B cell (primary cell): Measurements from ENCODE around the gene BMPR1A. TPM values are rescaled to one million over a fixed set of nuclear protein-coding genes. Genes with fewer than 3 reads are reported as not detected.

ENCODE experiments used
- ATAC-seq: fragments of 200-7000 bp; cut with Tn5 transposase; one replicate; pipeline ENCODE4 v1.10.0; 2021; ENCODE audit warnings: low read depth, mild to moderate bottlenecking, moderate number of reproducible peaks, moderate library complexity
- CTCF ChIA-PET: fragments of 350-600 bp; sonication (Branson Sonifier 250); formaldehyde crosslinking; loops from one replicate; lab custom pipeline; 2021; ENCODE audit warnings: antibody characterized with exemption, inconsistent platforms; lab: Charles Lee
- POLR2A ChIA-PET: fragments of 350-600 bp; sonication (Branson Sonifier 250); formaldehyde crosslinking; loops from one replicate; lab custom pipeline; 2021; ENCODE audit warnings: antibody characterized with exemption; lab: Charles Lee
- DNase-seq: peaks from one replicate; pipeline ENCODE4 v3.0.0; 2013
- H2AFZ ChIP-seq: 2 replicates; pipeline ENCODE4 v1.6.1; 2012; ENCODE audit warnings: mild to moderate bottlenecking, low read depth, low read length; ENCODE audit not compliant: insufficient read depth, poor library complexity, severe bottlenecking
- H3K27ac ChIP-seq, 2 donors: 1 replicate in 1 of 2; 2 replicates in 1 of 2; pipeline ENCODE4 v1.5.1; 2012 to 2013; ENCODE audit warnings: low read length in 2 of 2, mild to moderate bottlenecking in 2 of 2, moderate library complexity in 1 of 2
- H3K27me3 ChIP-seq, 4 experiments: fragments of 200-600 bp in 1 of 4; sonication (generic) in 1 of 4; replicated peaks in 1 of 4; 1 replicate in 2 of 4; 2 replicates in 2 of 4; pipeline versions ENCODE4 v1.6.1 to v1.7.0; 2013 to 2016; ENCODE audit warnings: low read length in 3 of 4, mild to moderate bottlenecking in 2 of 4, mixed read lengths in 1 of 4, moderate library complexity in 1 of 4; ENCODE audit not compliant: insufficient read depth in 4 of 4, control insufficient read depth in 3 of 4; ENCODE audit errors: control extremely low read depth in 1 of 4
- H3K36me3 ChIP-seq, 2 experiments: replicated peaks in 1 of 2; 1 replicate in 1 of 2; 2 replicates in 1 of 2; pipeline versions ENCODE4 v1.6.1 to v1.7.1; 2013; ENCODE audit warnings: low read length in 1 of 2; ENCODE audit not compliant: insufficient read depth in 2 of 2, control insufficient read depth in 1 of 2; ENCODE audit errors: control extremely low read depth in 1 of 2, extremely low read depth in 1 of 2
- H3K4me1 ChIP-seq, 2 donors: fragments of 200-600 bp in 1 of 2; sonication (generic) in 1 of 2; 1 replicate in 1 of 2; 2 replicates in 1 of 2; pipeline versions ENCODE4 v1.5.1 to v1.6.1; 2013 to 2017; ENCODE audit warnings: low read length in 2 of 2; ENCODE audit not compliant: control insufficient read depth in 2 of 2, insufficient read depth in 2 of 2
- H3K4me2 ChIP-seq: replicated peaks from 2 replicates; pipeline ENCODE3; 2012; ENCODE audit warnings: mild to moderate bottlenecking, low read depth, low read length; ENCODE audit not compliant: poor library complexity, severe bottlenecking
- H3K4me3 ChIP-seq, 5 experiments: fragments of 200-600 bp in 1 of 5; sonication (generic) in 1 of 5; 1 replicate in 3 of 5; 2 replicates in 2 of 5; pipeline versions ENCODE4 v1.5.1 to v1.7.0; 2011 to 2016; ENCODE audit warnings: low read length in 4 of 5, mild to moderate bottlenecking in 4 of 5, low read depth in 2 of 5, control low read depth in 1 of 5, moderate library complexity in 1 of 5; ENCODE audit not compliant: insufficient read depth in 1 of 5; ENCODE audit errors: control extremely low read depth in 1 of 5, extremely low read depth in 1 of 5
- H3K79me2 ChIP-seq: fragments of 200-600 bp; sonication (generic); one replicate; pipeline ENCODE4 v1.6.0; 2016; ENCODE audit warnings: low read length; ENCODE audit not compliant: control insufficient read depth, insufficient read depth
- H3K9ac ChIP-seq: fragments of 200-600 bp; sonication (generic); 2 replicates; pipeline ENCODE4 v1.6.1; 2017; ENCODE audit warnings: mild to moderate bottlenecking, low read length, moderate library complexity
- H3K9me3 ChIP-seq, 3 donors: one replicate each; pipeline versions ENCODE4 v1.6.1 to v1.7.1; 2013; ENCODE audit warnings: low read length in 2 of 3; ENCODE audit not compliant: control insufficient read depth in 2 of 3, insufficient read depth in 1 of 3; ENCODE audit errors: control extremely low read depth in 1 of 3
- H4K20me1 ChIP-seq: 2 replicates; pipeline ENCODE4 v1.6.0; 2012; ENCODE audit warnings: mild to moderate bottlenecking, low read length; ENCODE audit not compliant: insufficient read depth, control insufficient read depth, poor library complexity, severe bottlenecking
- H3K27ac Mint-ChIP-seq: one replicate; pipeline ENCODE4 v1.8.0; 2021; ENCODE audit warnings: mixed read lengths
- H3K27me3 Mint-ChIP-seq: one replicate; pipeline ENCODE4 v1.8.0; 2021; ENCODE audit warnings: mixed read lengths
- H3K4me1 Mint-ChIP-seq: one replicate; pipeline ENCODE4 v1.8.0; 2021; ENCODE audit warnings: mixed read lengths
- H3K4me3 Mint-ChIP-seq: one replicate; pipeline ENCODE4 v1.8.0; 2021; ENCODE audit warnings: mixed read lengths
- H3K9me3 Mint-ChIP-seq: one replicate; pipeline ENCODE4 v1.8.0; 2022; ENCODE audit warnings: mixed read lengths; ENCODE audit not compliant: insufficient read depth
- CTCF ChIP-seq: fragments of 200-600 bp; IDR thresholded peaks from one replicate; pipeline ENCODE4 v1.8.0; 2022; ENCODE audit warnings: antibody characterized with exemption, mild to moderate bottlenecking
- EZH2 ChIP-seq: IDR thresholded peaks from 2 replicates; pipeline ENCODE4 v1.6.1; 2012; ENCODE audit warnings: borderline replicate concordance, low read depth, mild to moderate bottlenecking, moderate library complexity, low read length; ENCODE audit not compliant: insufficient read depth, poor library complexity, severe bottlenecking
- WGBS: methylation state at CpG from one replicate; pipeline ENCODE4 v1.1.5; 2013; ENCODE audit warnings: missing lambda C conversion rate; ENCODE audit not compliant: insufficient coverage; 5-methylcytosine and 5-hydroxymethylcytosine counted together
- intact Hi-C: fragments of 100-400 bp; cut with micrococcal nuclease; formaldehyde crosslinking; loops from one replicate; pipeline ENCODE4 v1.10.0; 2022
- polyA plus RNA-seq: library from polyadenylated mRNA; depleted of rRNA; stranded (reverse); fragments of >200 nt; gene quantifications from 2 replicates; pipeline ENCODE4 v1.2.3, GENCODE V29; 2012
- total RNA-seq, 2 donors: library from RNA; stranded (reverse); fragments of 120-200 nt in 1 of 2; gene quantifications; 1 replicate in 1 of 2; 2 replicates in 1 of 2; pipeline versions ENCODE4 v1.2.3 to v1.2.4, GENCODE V29; 2013 to 2022

Gene BMPR1A
- total and polyA plus RNA-seq, 2 donors (not counting 1 experiment from before 2014, with no cell fraction given), result 1.9 to 15.1 TPM

- H3K36me3 ChIP-seq, result no peaks in the 10 kb centered on the region
- H3K79me2 ChIP-seq, result no peaks in the 10 kb centered on the region
- no peak for DNase-seq
- TF ChIP-seq CTCF (no peak), EZH2 (no peak)
- peaks cover 4% of the 10 kb centered on the region for H3K9me3 Mint-ChIP-seq
- no peaks in the 10 kb centered on the region for H4K20me1 ChIP-seq
- no peak overlapping the region for H2AFZ ChIP-seq
- no peaks in the 10 kb centered on the region for H3K27me3 ChIP-seq
- H3K27ac ChIP-seq, result no peak overlapping the region
- H3K4me1 Mint-ChIP-seq, result no peaks in the 10 kb centered on the region
- H3K9ac ChIP-seq, result no peak overlapping the region
- intact Hi-C loops, result no loop called here
- ChIA-PET POLR2A (no interaction called here), CTCF (no interaction called here)
- ATAC-seq, result no peak
- H3K4me2 ChIP-seq, result no peak overlapping the region
- H3K9me3 ChIP-seq, result peaks cover 0 to 3% (median 0%) of the 10 kb centered on the region in 3 donors
- no peaks in the 10 kb centered on the region for H3K27me3 Mint-ChIP-seq
- no peak overlapping the region for H3K4me3 Mint-ChIP-seq
- no peak overlapping the region for H3K27ac Mint-ChIP-seq
- no peaks in the 10 kb centered on the region for H3K4me1 ChIP-seq
- no peak overlapping the region for H3K4me3 ChIP-seq
- no CpG with 5 or more reads among the region's 3 CpGs for WGBS
Measured at GRCh38 chr10:86857128-86857721, 100.8 kb downstream of the BMPR1A start.

GRCh38 chr10:86858011-86858410 is 101.6 kb downstream of the BMPR1A start:
- Histone ChIP-seq H3K27me3 (no peaks in the 10 kb centered on the region), H3K9me3 (peaks cover 0 to 3% (median 0%) of the 10 kb centered on the region in 3 donors), H3K4me2 (no peak overlapping the region), H3K4me1 (no peaks in the 10 kb centered on the region), H3K27ac (no peak overlapping the region), H3K36me3 (no peaks in the 10 kb centered on the region), H3K9ac (no peak overlapping the region), H2AFZ (no peak overlapping the region), H4K20me1 (no peaks in the 10 kb centered on the region), H3K79me2 (no peaks in the 10 kb centered on the region), H3K4me3 (no peak overlapping the region)
- DNase-seq (no peak), ATAC-seq (no peak)
- no peak overlapping the region for H3K27ac Mint-ChIP-seq
- ChIA-PET POLR2A (no interaction called here), CTCF (no interaction called here)
- H3K27me3 Mint-ChIP-seq, result no peaks in the 10 kb centered on the region
- peaks cover 4% of the 10 kb centered on the region for H3K9me3 Mint-ChIP-seq
- H3K4me1 Mint-ChIP-seq, result no peaks in the 10 kb centered on the region
- intact Hi-C loops, result no loop called here
- TF ChIP-seq EZH2 (no peak), CTCF (no peak)
- WGBS, result no CpG with 5 or more reads among the region's 1 CpG
- no peak overlapping the region for H3K4me3 Mint-ChIP-seq
